Astrocyte of the spinal cord (primary cell): ENCODE measurements around the gene BEND2.

Experiments
- DNase-seq: peaks from one replicate; pipeline ENCODE4 v3.0.0; 2011; ENCODE audit warnings: low read depth, low spot score
- H3K4me3 ChIP-seq: 2 replicates; pipeline ENCODE4 v1.5.1; 2011; ENCODE audit warnings: low read depth, mild to moderate bottlenecking, low read length, moderate library complexity
- CTCF ChIP-seq: IDR thresholded peaks from 2 replicates; pipeline ENCODE4 v1.5.1; 2012; ENCODE audit warnings: low read depth, mild to moderate bottlenecking, low read length, inconsistent platforms
- in situ Hi-C: cut with HindIII; loops from 2 replicates; pipeline ENCODE4 v1.10.0; 2017; ENCODE audit warnings: low sequenced_read_pairs

Gene BEND2

GRCh38 chrX:18206657-18207056 is 14.0 kb downstream of the BEND2 start:
- no peak for DNase-seq
- TF ChIP-seq CTCF: no peak
- in situ Hi-C loops: no loop called here
- H3K4me3 ChIP-seq: no peak overlapping the region

DNA sequence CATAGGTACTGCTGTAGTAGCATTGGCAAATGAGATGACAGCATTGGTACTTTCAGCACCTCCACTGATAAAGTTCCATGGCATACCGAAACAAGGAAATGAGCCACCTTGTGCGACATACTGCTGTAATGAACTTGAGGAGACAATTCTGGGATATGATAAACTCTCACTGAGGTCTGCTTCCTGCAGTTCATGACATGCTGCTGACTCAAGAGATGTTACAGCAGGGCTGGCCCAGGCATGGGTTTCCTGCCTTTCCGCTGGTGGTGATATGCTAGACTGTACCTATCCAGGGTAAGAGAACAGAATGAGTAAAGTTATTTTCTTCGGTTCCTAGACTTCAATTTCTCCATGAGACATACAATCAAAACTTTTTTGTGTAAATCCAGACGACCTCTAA is 17.1 kb downstream of the BEND2 start:
- no peak overlapping the region for H3K4me3 ChIP-seq
- TF ChIP-seq CTCF: no peak
- in situ Hi-C loops: no loop called here
- DNase-seq: no peak

- DNase-seq: no peak
- TF ChIP-seq CTCF: no peak
- in situ Hi-C loops: no loop called here
- H3K4me3 ChIP-seq: no peak overlapping the region
Measured at GRCh38 chrX:18194688-18195087, 26.0 kb downstream of the BEND2 start.

- TF ChIP-seq CTCF: no peak
- H3K4me3 ChIP-seq: no peak overlapping the region
- DNase-seq: no peak
- in situ Hi-C loops: no loop called here
Measured at GRCh38 chrX:18179446-18179845, 41.2 kb downstream of the BEND2 start.

DNA sequence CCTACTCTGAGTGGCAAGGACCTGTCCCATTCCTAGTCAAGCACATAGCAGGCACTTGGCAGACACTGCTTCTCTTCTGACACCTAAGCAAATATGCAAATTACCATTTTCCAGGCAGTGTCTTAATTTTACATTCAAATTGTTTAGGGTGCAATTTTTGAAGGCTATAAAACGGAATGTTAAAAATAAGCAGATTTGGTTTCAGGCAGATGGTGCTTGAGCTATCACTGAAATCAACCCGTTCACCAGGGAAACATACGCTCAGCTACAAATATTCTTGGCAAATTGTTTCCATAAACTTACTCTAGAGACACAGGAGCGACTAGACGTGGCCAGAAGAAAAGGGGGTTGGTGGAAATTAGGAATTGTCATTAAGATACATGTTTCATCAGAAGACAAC is 45.7 kb downstream of the BEND2 start:
- DNase-seq: no peak
- TF ChIP-seq CTCF: no peak
- no peak overlapping the region for H3K4me3 ChIP-seq
- in situ Hi-C loops: no loop called here

DNA sequence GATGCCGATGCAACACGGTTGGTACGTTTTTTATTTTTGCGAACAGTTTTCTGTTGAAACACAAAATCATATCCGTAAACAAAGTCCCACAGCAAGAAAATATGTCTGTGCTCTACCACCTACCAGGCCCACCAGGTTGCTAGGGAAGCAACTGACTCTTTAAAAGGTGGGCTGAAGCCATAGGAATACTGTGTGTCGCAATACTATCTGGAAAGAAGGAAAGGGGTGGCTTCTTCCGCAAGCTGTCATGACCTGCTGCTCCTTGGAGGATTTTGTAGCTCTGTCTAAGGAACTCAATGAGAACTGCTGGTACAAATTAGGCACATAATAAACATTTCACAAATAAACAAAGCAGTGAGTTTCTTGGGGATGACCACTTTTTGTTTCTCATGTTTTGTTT is 46.5 kb downstream of the BEND2 start:
- H3K4me3 ChIP-seq: no peak overlapping the region
- no peak for DNase-seq
- TF ChIP-seq CTCF: no peak
- in situ Hi-C loops: no loop called here
